HepG2 (cell line): ENCODE data around the gene TEX13D. TPM values are rescaled to one million over a fixed set of nuclear protein-coding genes. Genes with fewer than 3 reads are reported as not detected.
A peak's percentile ranks its signal among the peaks of the same experiment; 100 is the strongest.

Experiments
- ATAC-seq: fragments of 200-7000 bp; cut with Tn5 transposase; 3 replicates; pipeline ENCODE4 v1.9.1; 2020; ENCODE audit warnings: mild to moderate bottlenecking, moderate library complexity
- Bru-seq: library from RNA; stranded (reverse); fragments of 400-500 nt; gene quantifications from one replicate; lab custom pipeline; 2021; lab: Mats Ljungman, UMichigan
- BruChase-seq, 2 experiments: library from RNA; stranded (reverse); fragments of 400-500 nt; gene quantifications; one replicate each; lab custom pipeline; 2021; lab: Mats Ljungman, UMichigan
- BruUV-seq: library from RNA; stranded (reverse); fragments of 400-500 nt; replicated peaks from 2 replicates; lab custom pipeline; 2021; lab: Mats Ljungman, UMichigan
- CTCF ChIA-PET: fragments of 300-600 bp; formaldehyde crosslinking; extraction: SDS; loops from one replicate; lab custom pipeline; 2021; ENCODE audit warnings: low total read pairs, inconsistent platforms, low intra/inter-chr PET ratio; lab: Yijun Ruan, JAX
- POLR2A ChIA-PET: fragments of 350-600 bp; sonication (Branson Sonifier 250); formaldehyde crosslinking; loops from one replicate; lab custom pipeline; 2020; ENCODE audit warnings: antibody characterized with exemption, inconsistent platforms; lab: Yijun Ruan, JAX
- DNase-seq: peaks from one replicate; pipeline ENCODE4 v3.0.0-alpha.2; 2015; ENCODE audit warnings: low spot score
- FAIRE-seq: peaks from 3 replicates; lab custom pipeline; 2011; peaks lifted over from hg19 to GRCh38; lab: Jason Lieb, UNC
- H2AFZ ChIP-seq: one replicate; pipeline ENCODE4 v1.6.1; 2011; ENCODE audit warnings: low read length, inconsistent platforms
- H3K27ac ChIP-seq: fragments of 300-600 bp; 3 replicates; pipeline ENCODE4 v1.8.0; 2011; ENCODE audit warnings: mixed run types, mild to moderate bottlenecking, mixed read lengths, low read length, inconsistent platforms; ENCODE audit not compliant: insufficient read depth; ENCODE audit errors: extremely low read length
- H3K27me3 ChIP-seq, 2 experiments: fragments of 200-600 bp in 1 of 2; 2 replicates in 1 of 2; 3 replicates in 1 of 2; pipeline versions ENCODE4 v1.6.0 to v1.8.0; 2011; ENCODE audit warnings: low read length in 2 of 2, mild to moderate bottlenecking in 2 of 2, moderate library complexity in 2 of 2, inconsistent platforms in 1 of 2; ENCODE audit not compliant: insufficient read depth in 2 of 2, control insufficient read depth in 1 of 2
- H3K36me3 ChIP-seq, 2 experiments: fragments of 200-600 bp in 1 of 2; replicated peaks in 1 of 2; 2 replicates in 1 of 2; 3 replicates in 1 of 2; pipeline versions ENCODE4 v1.5.1 to v1.8.0; 2011; ENCODE audit warnings: low read length in 2 of 2, inconsistent platforms in 1 of 2; ENCODE audit not compliant: insufficient read depth in 2 of 2, control insufficient read depth in 1 of 2
- H3K4me1 ChIP-seq: 2 replicates; pipeline ENCODE4 v1.5.1; 2012; ENCODE audit warnings: low read length, inconsistent platforms; ENCODE audit not compliant: insufficient read depth
- H3K4me2 ChIP-seq: 2 replicates; pipeline ENCODE4 v1.6.0; 2011; ENCODE audit warnings: low read depth, low read length, inconsistent platforms
- H3K4me3 ChIP-seq, 3 experiments: fragments of 200-600 bp in 1 of 3; sonication (generic), shearing (Covaris generic) in 1 of 3; replicated peaks in 1 of 3; 2 replicates each; pipeline ENCODE4 v1.5.1; 2011 to 2016; ENCODE audit warnings: low read length in 3 of 3, inconsistent platforms in 2 of 3, low read depth in 2 of 3, mild to moderate bottlenecking in 2 of 3, control low read depth in 1 of 3, mixed read lengths in 1 of 3; ENCODE audit not compliant: insufficient read depth in 1 of 3
- H3K79me2 ChIP-seq: one replicate; pipeline ENCODE4 v1.6.1; 2011; ENCODE audit warnings: low read length, inconsistent platforms; ENCODE audit not compliant: insufficient read depth
- H3K9ac ChIP-seq: 2 replicates; pipeline ENCODE4 v1.6.0; 2011; ENCODE audit warnings: mild to moderate bottlenecking, low read depth, low read length, inconsistent platforms; ENCODE audit not compliant: insufficient read depth
- H3K9me3 ChIP-seq: 2 replicates; pipeline ENCODE4 v1.5.1; 2012; ENCODE audit warnings: mild to moderate bottlenecking, low read length
- H4K20me1 ChIP-seq: 2 replicates; pipeline ENCODE4 v1.6.0; 2011; ENCODE audit warnings: inconsistent platforms, mild to moderate bottlenecking, low read length, moderate library complexity; ENCODE audit not compliant: insufficient read depth
- BORCS8-MEF2B ChIP-seq: sonication (generic); formaldehyde crosslinking; IDR thresholded peaks from 2 replicates; pipeline ENCODE4 v1.8.0; 2022; ENCODE audit warnings: mild to moderate bottlenecking, missing genetic modification reagents
- HNRNPLL ChIP-seq: fragments of 200-400 bp; formaldehyde crosslinking; IDR thresholded peaks from 2 replicates; pipeline ENCODE4 v1.6.1; 2017; ENCODE audit warnings: mild to moderate bottlenecking, low read depth, low read length; ENCODE audit not compliant: poor library complexity, severe bottlenecking
- HOXA5 ChIP-seq: sonication (generic); formaldehyde crosslinking; IDR thresholded peaks from 2 replicates; pipeline ENCODE4 v1.4.0; 2020; ENCODE audit warnings: missing genetic modification reagents
- HOXA7 ChIP-seq: sonication (generic); formaldehyde crosslinking; IDR thresholded peaks from 2 replicates; pipeline ENCODE4 v1.8.1; 2022; ENCODE audit warnings: mild to moderate bottlenecking, missing genetic modification reagents, moderate library complexity
- IRF2 ChIP-seq: IDR thresholded peaks from 2 replicates; pipeline ENCODE4 v1.6.1; 2018; ENCODE audit warnings: missing genetic modification reagents, missing compliant biosample characterization
- MYPOP ChIP-seq: sonication (generic); formaldehyde crosslinking; IDR thresholded peaks from 2 replicates; pipeline ENCODE4 v1.8.1; 2023; ENCODE audit warnings: mild to moderate bottlenecking, moderate library complexity, missing genetic modification reagents
- NFE2 ChIP-seq: sonication (generic); formaldehyde crosslinking; IDR thresholded peaks from 2 replicates; pipeline ENCODE4 v1.4.0; 2020; ENCODE audit warnings: missing genetic modification reagents
- NR2C2 ChIP-seq: sonication (generic); formaldehyde crosslinking; IDR thresholded peaks from 2 replicates; pipeline ENCODE4 v1.4.0; 2020; ENCODE audit warnings: missing genetic modification reagents, mild to moderate bottlenecking, moderate library complexity, borderline replicate concordance
- U2AF2 ChIP-seq: fragments of 200-400 bp; formaldehyde crosslinking; IDR thresholded peaks from 2 replicates; pipeline ENCODE4 v1.6.1; 2017; ENCODE audit warnings: low read depth, mild to moderate bottlenecking, low read length
- ZFP36L2 ChIP-seq: sonication (generic); formaldehyde crosslinking; IDR thresholded peaks from 2 replicates; pipeline ENCODE4 v1.4.0; 2020; ENCODE audit warnings: missing genetic modification reagents
- ZNF446 ChIP-seq: sonication (generic); formaldehyde crosslinking; IDR thresholded peaks from 2 replicates; pipeline ENCODE4 v1.5.0; 2020; ENCODE audit warnings: mild to moderate bottlenecking, missing genetic modification reagents
- ZNF614 ChIP-seq: IDR thresholded peaks from 2 replicates; pipeline ENCODE4 v1.6.1; 2018; ENCODE audit warnings: missing biosample characterization, missing genetic modification reagents, inconsistent platforms, borderline replicate concordance
- WGBS: methylation state at CpG from one replicate; pipeline ENCODE4 v1.1.6; 2017; ENCODE audit warnings: low lambda C conversion rate; 5-methylcytosine and 5-hydroxymethylcytosine counted together
- in situ Hi-C: cut with HindIII; loops from 2 replicates; pipeline ENCODE4 v1.10.0; 2017; ENCODE audit warnings: low pct_unique_long_range_greater_than_20kb; ENCODE audit not compliant: extremely low pct_ligation_motif_present
- intact Hi-C: fragments of 100-400 bp; cut with micrococcal nuclease; formaldehyde crosslinking; loops from one replicate; pipeline ENCODE4 v1.10.0; 2022; ENCODE audit not compliant: unreplicated experiment
- long read RNA-seq, 2 experiments: library from RNA in 1 of 2; library from polyadenylated mRNA in 1 of 2; stranded (forward) in 1 of 2; unstranded in 1 of 2; transcript quantifications; one replicate each; pipeline ENCODE4 v2.0.0, GENCODE V29; 2019 to 2022
- polyA minus RNA-seq, 3 experiments: library from RNA; depleted of rRNA, polyadenylated mRNA; stranded (reverse); fragments of >200 nt; gene quantifications; 2 replicates each; pipeline ENCODE4 v1.2.3, GENCODE V29; 2011; ENCODE audit warnings: low replicate concordance in 1 of 3
- polyA plus RNA-seq, 8 experiments: library from polyadenylated mRNA; depleted of rRNA in 3 of 8; stranded (reverse) in 7 of 8; unstranded in 1 of 8; fragments of >200 nt; fragmentation: Illumina TruSeq in 4 of 8; extraction: Trizol in 4 of 8; gene quantifications; 2 replicates each; pipeline versions ENCODE4 v1.2.1 to v1.2.3, GENCODE V29; 2011 to 2016; ENCODE audit warnings: low read depth in 4 of 8, missing spikeins in 1 of 8, mixed read lengths in 1 of 8; ENCODE audit not compliant: insufficient read depth in 1 of 8
- total RNA-seq, 5 experiments: library from RNA; depleted of rRNA; stranded (reverse); fragments of >200 nt; fragmentation: Illumina TruSeq; extraction: Trizol; gene quantifications; 2 replicates each; pipeline ENCODE4 v1.2.3, GENCODE V29; 2016; ENCODE audit warnings: low read depth in 1 of 5
- TF ChIP-seq, protein P1 (sequence below): sonication (generic); IDR thresholded peaks from 2 replicates; pipeline ENCODE4 v1.6.1; 2016; ENCODE audit warnings: low read depth, borderline replicate concordance
- TF ChIP-seq, protein P2 (sequence below), 2 experiments: fragments of 450-650 bp in 1 of 2; sonication (generic) in 1 of 2; formaldehyde crosslinking; IDR thresholded peaks; 2 replicates each; pipeline versions ENCODE4 v1.5.0 to v1.8.0; 2020 to 2022; ENCODE audit warnings: mild to moderate bottlenecking in 1 of 2, missing genetic modification reagents in 1 of 2

The TEX13D gene
- total RNA-seq (2016; rRNA removed; fragmentation: Illumina TruSeq; extraction: Trizol) (not detected in 2 replicates), polyA plus RNA-seq (2011; rRNA removed) (not detected in 2 replicates), polyA minus RNA-seq (2011; rRNA and poly(A)+ RNA removed; ENCODE audit: low replicate concordance) (not detected in 2 replicates), Bru-seq, nascent RNA (not detected), BruChase-seq, experiment 1, labeled RNA remaining after a 6-hour chase (percentile 25 among the genes with signal in this experiment), BruChase-seq, experiment 2, labeled RNA remaining after a 2-hour chase (percentile 6 among the genes with signal in this experiment)
- total RNA-seq (2016; cell fraction: cytosol; rRNA removed; fragmentation: Illumina TruSeq; extraction: Trizol; ENCODE audit: low read depth), result not detected in 2 replicates
- total RNA-seq (2016; cell fraction: insoluble cytoplasmic fraction; rRNA removed; fragmentation: Illumina TruSeq; extraction: Trizol), result not detected in 2 replicates
- not detected in 2 replicates for total RNA-seq (2016; cell fraction: membrane; rRNA removed; fragmentation: Illumina TruSeq; extraction: Trizol)
- not detected in 2 replicates for total RNA-seq (2016; cell fraction: nucleus; rRNA removed; fragmentation: Illumina TruSeq; extraction: Trizol)
- polyA plus RNA-seq (2011; cell fraction: cytosol; rRNA removed), result not detected in 2 replicates
- polyA plus RNA-seq (2011; cell fraction: nucleus; rRNA removed), result not detected in 2 replicates
- polyA plus RNA-seq (2012), result not detected in 2 replicates
- polyA plus RNA-seq (2016; cell fraction: cytosol; fragmentation: Illumina TruSeq; extraction: Trizol; ENCODE audit: low read depth), result not detected in 2 replicates
- not detected in 2 replicates for polyA plus RNA-seq (2016; cell fraction: insoluble cytoplasmic fraction; fragmentation: Illumina TruSeq; extraction: Trizol; ENCODE audit: low read depth)
- polyA plus RNA-seq (2016; cell fraction: membrane; fragmentation: Illumina TruSeq; extraction: Trizol; ENCODE audit: low read depth), result not detected in 2 replicates
- not detected in 2 replicates for polyA plus RNA-seq (2016; cell fraction: nucleus; fragmentation: Illumina TruSeq; extraction: Trizol; ENCODE audit: insufficient read depth, low read depth)
- not detected in 2 replicates for polyA minus RNA-seq (2011; cell fraction: cytosol; rRNA and poly(A)+ RNA removed)
- polyA minus RNA-seq (2011; cell fraction: nucleus; rRNA and poly(A)+ RNA removed), result not detected in 2 replicates
- long read RNA-seq, experiment 1, result 0 reads
- long read RNA-seq, experiment 2, result 0 reads

DNA sequence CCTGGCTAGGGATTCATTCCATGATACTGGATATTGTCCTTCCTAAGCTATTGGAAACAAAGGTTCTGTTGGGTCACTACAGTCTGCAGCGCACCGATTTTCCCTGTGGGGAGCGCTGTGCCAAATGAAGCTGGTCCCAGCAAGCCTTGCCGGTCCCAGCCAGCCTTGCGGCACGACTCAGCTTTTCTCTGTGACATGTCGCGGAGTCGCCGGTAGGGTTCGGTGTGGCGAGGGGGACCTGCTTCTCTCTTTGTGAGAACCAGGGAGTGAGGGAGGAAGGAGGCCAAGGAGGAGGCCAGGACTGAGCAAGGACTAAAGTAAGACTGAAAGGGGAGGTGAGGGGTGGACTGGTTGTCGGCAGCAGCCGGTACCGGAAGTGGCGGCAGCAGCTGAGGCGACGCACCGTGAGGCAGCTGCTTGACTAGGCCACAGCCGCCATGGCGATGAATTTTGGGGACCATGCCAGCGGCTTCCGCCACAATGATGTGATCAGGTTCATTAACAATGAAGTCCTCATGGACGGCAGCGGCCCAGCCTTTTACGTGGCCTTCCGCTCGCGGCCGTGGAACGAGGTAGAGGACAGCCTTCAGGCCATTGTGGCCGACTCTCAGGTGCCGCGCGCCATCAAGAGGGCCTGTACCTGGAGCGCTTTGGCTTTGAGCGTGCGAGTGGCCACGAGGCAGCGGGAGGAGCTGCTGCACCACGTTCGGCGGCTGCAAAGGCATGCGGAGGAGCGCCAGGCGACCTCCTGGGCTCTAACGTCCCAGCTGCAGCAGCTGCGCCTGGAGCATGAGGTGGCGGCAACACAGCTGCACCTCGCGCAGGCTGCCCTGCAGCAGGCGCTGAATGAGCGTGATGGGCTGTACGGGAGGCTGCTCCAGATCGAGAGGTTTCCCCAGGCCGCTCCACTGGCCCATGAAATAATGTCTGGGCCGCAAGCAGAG is at the start of gene TEX13D:
Gene TEX13D (plus strand): TSS at position 180 of the 944 bp plus-strand sequence. CDS start 258 bp downstream, at position 438.
- BruUV-seq, result no TSS peak
- TF ChIP-seq ZFP36L2 (CRISPR knock-in tag), result no peak
- TF ChIP-seq HOXA5 (CRISPR knock-in tag), result no peak
- no peak for TF ChIP-seq MYPOP (CRISPR knock-in tag)
- TF ChIP-seq NFE2 (CRISPR knock-in tag), result no peak
- no peak for TF ChIP-seq IRF2 (CRISPR knock-in tag)
- no peak for TF ChIP-seq NR2C2 (CRISPR knock-in tag)
- TF ChIP-seq HOXA7, result no peak
- no peak for TF ChIP-seq HNRNPLL
- TF ChIP-seq, protein P1, sequence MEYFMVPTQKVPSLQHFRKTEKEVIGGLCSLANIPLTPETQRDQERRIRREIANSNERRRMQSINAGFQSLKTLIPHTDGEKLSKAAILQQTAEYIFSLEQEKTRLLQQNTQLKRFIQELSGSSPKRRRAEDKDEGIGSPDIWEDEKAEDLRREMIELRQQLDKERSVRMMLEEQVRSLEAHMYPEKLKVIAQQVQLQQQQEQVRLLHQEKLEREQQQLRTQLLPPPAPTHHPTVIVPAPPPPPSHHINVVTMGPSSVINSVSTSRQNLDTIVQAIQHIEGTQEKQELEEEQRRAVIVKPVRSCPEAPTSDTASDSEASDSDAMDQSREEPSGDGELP, result no peak
- TF ChIP-seq, protein P2, sequence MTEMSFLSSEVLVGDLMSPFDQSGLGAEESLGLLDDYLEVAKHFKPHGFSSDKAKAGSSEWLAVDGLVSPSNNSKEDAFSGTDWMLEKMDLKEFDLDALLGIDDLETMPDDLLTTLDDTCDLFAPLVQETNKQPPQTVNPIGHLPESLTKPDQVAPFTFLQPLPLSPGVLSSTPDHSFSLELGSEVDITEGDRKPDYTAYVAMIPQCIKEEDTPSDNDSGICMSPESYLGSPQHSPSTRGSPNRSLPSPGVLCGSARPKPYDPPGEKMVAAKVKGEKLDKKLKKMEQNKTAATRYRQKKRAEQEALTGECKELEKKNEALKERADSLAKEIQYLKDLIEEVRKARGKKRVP (CRISPR knock-in tag; IDR thresholded peaks at IDR 0.05), result no peak
- TF ChIP-seq U2AF2, result no peak
- no peak for TF ChIP-seq ZNF446 (CRISPR knock-in tag)
- no peak for TF ChIP-seq BORCS8-MEF2B (CRISPR knock-in tag)
- TF ChIP-seq ZNF614 (CRISPR knock-in tag), result no peak
- no peaks in the 10 kb centered on the region for H3K27me3 ChIP-seq
- 88% methylated on average over 17 of the region's 57 CpGs for WGBS
- no peaks in the 10 kb centered on the region for H3K79me2 ChIP-seq
- no peaks in the 10 kb centered on the region for H3K4me1 ChIP-seq
- no peak within 1 kb of the TSS for H3K27ac ChIP-seq
- intact Hi-C loops (no loop called here), in situ Hi-C loops (no loop called here)
- no peak within 1 kb of the TSS for H3K9ac ChIP-seq
- no peaks in the 10 kb centered on the region for H3K9me3 ChIP-seq
- ChIA-PET CTCF (no interaction called here), POLR2A (no interaction called here)
- H3K36me3 ChIP-seq, result no peaks in the 10 kb centered on the region
- no peak within 1 kb of the TSS for H3K4me2 ChIP-seq
- DNase-seq (no peak), FAIRE-seq (no peak), ATAC-seq (no peak)
- H3K4me3 ChIP-seq, result no peak within 1 kb of the TSS
- H2AFZ ChIP-seq, result no peak within 1 kb of the TSS
- no peaks in the 10 kb centered on the region for H4K20me1 ChIP-seq
